HepG2 (cell line): ENCODE measurements around the gene AKAP9. TPM values are rescaled to one million over a fixed set of nuclear protein-coding genes. Genes with fewer than 3 reads are reported as not detected.

Experiments
- ADNP ChIP-seq: sonication (generic); formaldehyde crosslinking; IDR thresholded peaks from 2 replicates; pipeline ENCODE4 v1.4.0; 2020; ENCODE audit warnings: missing genetic modification reagents
- ARID4A ChIP-seq: sonication (generic); formaldehyde crosslinking; IDR thresholded peaks from 2 replicates; pipeline ENCODE4 v1.5.0; 2020; ENCODE audit warnings: mild to moderate bottlenecking, missing genetic modification reagents, borderline replicate concordance
- ARNT2 ChIP-seq: sonication (generic); formaldehyde crosslinking; IDR thresholded peaks from 2 replicates; pipeline ENCODE4 v1.8.0; 2022; ENCODE audit warnings: mild to moderate bottlenecking, low read depth, missing genetic modification reagents, moderate library complexity
- ATAD3A ChIP-seq: sonication (generic); formaldehyde crosslinking; IDR thresholded peaks from 2 replicates; pipeline ENCODE4 v1.4.0; 2020; ENCODE audit warnings: missing genetic modification reagents
- CENPT ChIP-seq: sonication (generic); formaldehyde crosslinking; IDR thresholded peaks from 2 replicates; pipeline ENCODE4 v1.8.0; 2022; ENCODE audit warnings: low read depth, mild to moderate bottlenecking, moderate library complexity, missing genetic modification reagents
- CENPX ChIP-seq: sonication (generic); formaldehyde crosslinking; IDR thresholded peaks from 2 replicates; pipeline ENCODE4 v1.9.0; 2021; ENCODE audit warnings: mild to moderate bottlenecking, missing genetic modification reagents, moderate library complexity
- ETV6 ChIP-seq: sonication (generic); formaldehyde crosslinking; conservative IDR thresholded peaks from 2 replicates; pipeline ENCODE4 v1.4.0; 2020; ENCODE audit warnings: missing genetic modification reagents
- GATAD2A ChIP-seq: IDR thresholded peaks from 2 replicates; pipeline ENCODE4 v1.6.1; 2016
- GRHL1 ChIP-seq: sonication (generic); formaldehyde crosslinking; conservative IDR thresholded peaks from 2 replicates; pipeline ENCODE4 v1.8.0; 2022; ENCODE audit warnings: missing genetic modification reagents
- ISX ChIP-seq: sonication (generic); formaldehyde crosslinking; conservative IDR thresholded peaks from 2 replicates; pipeline ENCODE4 v1.5.0; 2020; ENCODE audit warnings: missing genetic modification reagents
- KAT2B ChIP-seq: fragments of 150-350 bp; IDR thresholded peaks from 2 replicates; pipeline ENCODE4 v1.6.1; 2014; ENCODE audit warnings: low read depth, low read length, borderline replicate concordance
- NAIF1 ChIP-seq: sonication (generic); formaldehyde crosslinking; IDR thresholded peaks from 2 replicates; pipeline ENCODE4 v1.5.0; 2020; ENCODE audit warnings: mild to moderate bottlenecking, missing genetic modification reagents, borderline replicate concordance
- NBN ChIP-seq: fragments of 450-650 bp; conservative IDR thresholded peaks from 2 replicates; pipeline ENCODE4 v1.6.1; 2017
- SIX1 ChIP-seq: sonication (generic); formaldehyde crosslinking; IDR thresholded peaks from 2 replicates; pipeline ENCODE4 v1.4.0; 2020; ENCODE audit warnings: missing genetic modification reagents, borderline replicate concordance
- SP140L ChIP-seq: sonication (generic); formaldehyde crosslinking; IDR thresholded peaks from 2 replicates; pipeline ENCODE4 v1.4.0; 2020; ENCODE audit warnings: missing genetic modification reagents, borderline replicate concordance
- STAT6 ChIP-seq: sonication (generic); formaldehyde crosslinking; IDR thresholded peaks from 2 replicates; pipeline ENCODE4 v1.4.0; 2020; ENCODE audit warnings: missing genetic modification reagents, mild to moderate bottlenecking, borderline replicate concordance
- TFAP4 ChIP-seq: sonication (generic); IDR thresholded peaks from 2 replicates; pipeline ENCODE4 v1.6.1; 2016; ENCODE audit warnings: low read depth, borderline replicate concordance
- ZNF296 ChIP-seq: sonication (generic); formaldehyde crosslinking; conservative IDR thresholded peaks from 2 replicates; pipeline ENCODE4 v1.5.0; 2020; ENCODE audit warnings: mild to moderate bottlenecking, missing genetic modification reagents
- polyA plus RNA-seq, 8 experiments: library from polyadenylated mRNA; depleted of rRNA in 3 of 8; stranded (reverse) in 7 of 8; unstranded in 1 of 8; fragments of >200 nt; fragmentation: Illumina TruSeq in 4 of 8; extraction: Trizol in 4 of 8; gene quantifications; 2 replicates each; pipeline versions ENCODE4 v1.2.1 to v1.2.3, GENCODE V29; 2011 to 2016; ENCODE audit warnings: low read depth in 4 of 8, missing spikeins in 1 of 8, mixed read lengths in 1 of 8; ENCODE audit not compliant: insufficient read depth in 1 of 8
- total RNA-seq, 5 experiments: library from RNA; depleted of rRNA; stranded (reverse); fragments of >200 nt; fragmentation: Illumina TruSeq; extraction: Trizol; gene quantifications; 2 replicates each; pipeline ENCODE4 v1.2.3, GENCODE V29; 2016; ENCODE audit warnings: low read depth in 1 of 5

AKAP9 gene
- total and polyA plus RNA-seq, 2 of the 13 experiments (the other 11 are each of a cell fraction or from before 2014, with no cell fraction given) = 27.6 to 33.1 TPM

GRCh38 chr7:92134271-92135051 is 193.8 kb downstream of the AKAP9 start, which contains the start of gene CYP51A1 (continued):
- TF ChIP-seq CENPX (CRISPR knock-in tag) (no peak), ETV6 (CRISPR knock-in tag) (0 out of 2 replicates have a peak, but pooled peaks have one; percentile 13), ARID4A (peak; percentile 88), NBN (no peak), KAT2B (no peak), GRHL1 (CRISPR knock-in tag) (no peak), ZNF296 (CRISPR knock-in tag) (no peak), SP140L (no peak), CENPT (CRISPR knock-in tag) (peak; percentile 26; the same call in 1 of the 2 replicates), ISX (CRISPR knock-in tag) (peak; percentile 93), TFAP4 (no peak), SIX1 (CRISPR knock-in tag) (0 out of 2 replicates have a peak, but pooled peaks have one; percentile 6), ADNP (CRISPR knock-in tag) (no peak), ARNT2 (CRISPR knock-in tag) (peak; percentile 66), STAT6 (CRISPR knock-in tag) (no peak), ATAD3A (CRISPR knock-in tag) (no peak), NAIF1 (CRISPR knock-in tag) (peak; percentile 91; the same call in 1 of the 2 replicates), GATAD2A (no peak)
